ENCODE results near the gene MOSMO. TPM values are rescaled to one million over a fixed set of nuclear protein-coding genes. Genes with fewer than 3 reads are reported as not detected.

The MOSMO gene
- total RNA-seq, 1 experiment from 2014 or later: 12.4 TPM

- BruUV-seq (replicated peaks): no TSS peak
- Histone ChIP-seq H4K20me1 (ENCODE audit: low read length) (no peaks in the 10 kb centered on the region), H3K4me3 (ENCODE audit: low read length) (no peak overlapping the region), H3K4me1 (ENCODE audit: insufficient read depth, low read length) (peaks cover 9% of the 10 kb centered on the region; the same call in 1 of the 2 replicates), H3K9me3 (ENCODE audit: low read length) (no peaks in the 10 kb centered on the region), H2AFZ (ENCODE audit: low read length) (no peak overlapping the region), H3K9me2 (replicated peaks; ENCODE audit: low read length) (no peaks in the 10 kb centered on the region), H3K9ac (ENCODE audit: low read length) (no peak overlapping the region), H3K27ac (ENCODE audit: low read length) (no peak overlapping the region), H3K36me3 (ENCODE audit: low read depth, low read length) (no peaks in the 10 kb centered on the region), H3K4me2 (ENCODE audit: low read length) (no peak overlapping the region), H3F3A (ENCODE audit: low read length, unreplicated experiment) (no peaks in the 10 kb centered on the region), H3K27me3 (ENCODE audit: low read length) (no peaks in the 10 kb centered on the region), H3K79me2 (ENCODE audit: low read length) (no peaks in the 10 kb centered on the region)
- ChIA-PET POLR2A (ENCODE audit: unreplicated experiment) (no interaction called here), CTCF (no interaction called here)
- no peak for ATAC-seq
- intact Hi-C loops (cut with micrococcal nuclease): no loop called here
- no peak for DNase-seq
- TF ChIP-seq EZH2phosphoT487 (IDR thresholded peaks at IDR 0.05; ENCODE audit: borderline replicate concordance, low read length): no peak
- no peak for TF ChIP-seq CTCF (conservative IDR thresholded peaks at IDR 0.05; ENCODE audit: low read depth, low read length)
- no peak for TF ChIP-seq EZH2 (IDR thresholded peaks at IDR 0.05; ENCODE audit: low read length, unreplicated experiment)
These were observed 86.1 kb downstream of the MOSMO start for GRCh38 chr16:22093996-22094395.

- Histone ChIP-seq H3K4me2 (ENCODE audit: low read length) (peak overlapping the region; percentile 65), H3K79me2 (ENCODE audit: low read length) (no peaks in the 10 kb centered on the region), H3K9me3 (ENCODE audit: low read length) (no peaks in the 10 kb centered on the region), H4K20me1 (ENCODE audit: low read length) (no peaks in the 10 kb centered on the region), H3K9ac (ENCODE audit: low read length) (no peak overlapping the region), H3K4me1 (ENCODE audit: insufficient read depth, low read length) (no peaks in the 10 kb centered on the region), H3F3A (ENCODE audit: low read length, unreplicated experiment) (no peaks in the 10 kb centered on the region), H3K27ac (ENCODE audit: low read length) (no peak overlapping the region), H3K9me2 (replicated peaks; ENCODE audit: low read length) (no peaks in the 10 kb centered on the region), H3K4me3 (ENCODE audit: low read length) (no peak overlapping the region), H3K27me3 (ENCODE audit: low read length) (no peaks in the 10 kb centered on the region), H3K36me3 (ENCODE audit: low read depth, low read length) (no peaks in the 10 kb centered on the region), H2AFZ (ENCODE audit: low read length) (peak overlapping the region; percentile 36; the same call in 1 of the 2 replicates)
- TF ChIP-seq CTCF (conservative IDR thresholded peaks at IDR 0.05; ENCODE audit: low read depth, low read length): peak; percentile 68
- TF ChIP-seq EZH2 (IDR thresholded peaks at IDR 0.05; ENCODE audit: low read length, unreplicated experiment): no peak
- no peak for TF ChIP-seq EZH2phosphoT487 (IDR thresholded peaks at IDR 0.05; ENCODE audit: borderline replicate concordance, low read length)
- no TSS peak for BruUV-seq (replicated peaks)
- POLR2A ChIA-PET (ENCODE audit: unreplicated experiment): no interaction called here
- intact Hi-C loops (cut with micrococcal nuclease): loop anchor here (2.0 kb wide), 2 partner anchors 98 to 148 kb away; partner anchors contain the start of gene PDZD9
- CTCF ChIA-PET: interaction anchor here (0.6 to 1.4 kb wide), 12 partner anchors 21 to 148 kb away, joined by 3 to 8 read pairs (median 5); partner anchors contain the start of gene UQCRC2
- DNase-seq (peak; percentile 60), ATAC-seq (peak; percentile 77)
These were observed 90.7 kb downstream of the MOSMO start for GRCh38 chr16:22098405-22099255.
